Measurements from ENCODE around the gene CFAP157.

DNA sequence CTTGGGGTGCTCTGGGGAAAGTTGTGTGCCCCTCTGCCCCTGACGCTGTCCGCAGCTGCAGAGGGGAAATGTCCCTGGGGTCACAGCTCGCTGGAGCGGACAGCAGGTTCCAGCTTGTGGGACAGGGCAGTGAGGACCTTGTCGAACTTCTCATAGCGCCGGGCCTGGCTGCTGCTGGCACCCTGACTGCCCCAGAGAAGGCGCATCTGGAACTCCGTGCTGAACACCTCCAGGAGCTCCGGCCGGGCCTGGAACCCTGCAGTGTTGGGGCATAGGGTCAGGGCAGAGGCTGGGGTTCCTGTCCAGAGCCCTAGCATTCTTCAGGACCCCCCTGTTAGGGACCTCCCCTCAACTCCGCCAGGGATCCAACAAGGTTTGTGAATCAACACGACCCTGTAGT, 31.9 kb downstream of the CFAP157 start:
- no peak for TF ChIP-seq POLR2A (IDR thresholded peaks at IDR 0.05)
- TF ChIP-seq, protein P1, sequence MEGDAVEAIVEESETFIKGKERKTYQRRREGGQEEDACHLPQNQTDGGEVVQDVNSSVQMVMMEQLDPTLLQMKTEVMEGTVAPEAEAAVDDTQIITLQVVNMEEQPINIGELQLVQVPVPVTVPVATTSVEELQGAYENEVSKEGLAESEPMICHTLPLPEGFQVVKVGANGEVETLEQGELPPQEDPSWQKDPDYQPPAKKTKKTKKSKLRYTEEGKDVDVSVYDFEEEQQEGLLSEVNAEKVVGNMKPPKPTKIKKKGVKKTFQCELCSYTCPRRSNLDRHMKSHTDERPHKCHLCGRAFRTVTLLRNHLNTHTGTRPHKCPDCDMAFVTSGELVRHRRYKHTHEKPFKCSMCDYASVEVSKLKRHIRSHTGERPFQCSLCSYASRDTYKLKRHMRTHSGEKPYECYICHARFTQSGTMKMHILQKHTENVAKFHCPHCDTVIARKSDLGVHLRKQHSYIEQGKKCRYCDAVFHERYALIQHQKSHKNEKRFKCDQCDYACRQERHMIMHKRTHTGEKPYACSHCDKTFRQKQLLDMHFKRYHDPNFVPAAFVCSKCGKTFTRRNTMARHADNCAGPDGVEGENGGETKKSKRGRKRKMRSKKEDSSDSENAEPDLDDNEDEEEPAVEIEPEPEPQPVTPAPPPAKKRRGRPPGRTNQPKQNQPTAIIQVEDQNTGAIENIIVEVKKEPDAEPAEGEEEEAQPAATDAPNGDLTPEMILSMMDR (IDR thresholded peaks at IDR 0.05): no peak
- no peak for TF ChIP-seq EP300 (IDR thresholded peaks at IDR 0.05)
